Peyer's patch (tissue), 4 donors: ENCODE data around the gene CXorf58.

Experiments
- CTCF ChIP-seq, 6 experiments: fragments of 450-650 bp in 4 of 6; fragments of 200-600 bp in 2 of 6; sonication (generic) in 1 of 6; IDR thresholded peaks; one replicate each; pipeline ENCODE4 v1.5.1; 2017 to 2019; ENCODE audit warnings: antibody characterized with exemption in 6 of 6, mild to moderate bottlenecking in 3 of 6, moderate library complexity in 1 of 6
- POLR2A ChIP-seq, 2 donors: fragments of 450-650 bp; IDR thresholded peaks; one replicate each; pipeline ENCODE4 v1.5.1; 2017; ENCODE audit warnings: antibody characterized with exemption in 2 of 2, mild to moderate bottlenecking in 2 of 2, moderate library complexity in 2 of 2

- TF ChIP-seq CTCF (IDR thresholded peaks at IDR 0.05): no peak
- TF ChIP-seq POLR2A (IDR thresholded peaks at IDR 0.05): no peak
These were observed 29.3 kb downstream of the CXorf58 start for GRCh38 chrX:23937100-23937499.
